ENCODE measurements around the gene SLCO3A1. TPM values are rescaled to one million over a fixed set of nuclear protein-coding genes. Genes with fewer than 3 reads are reported as not detected.

Gene SLCO3A1
- total RNA-seq, 3 donors from 2014 or later = 13.4 to 23.8 (median 14.3) TPM

DNA sequence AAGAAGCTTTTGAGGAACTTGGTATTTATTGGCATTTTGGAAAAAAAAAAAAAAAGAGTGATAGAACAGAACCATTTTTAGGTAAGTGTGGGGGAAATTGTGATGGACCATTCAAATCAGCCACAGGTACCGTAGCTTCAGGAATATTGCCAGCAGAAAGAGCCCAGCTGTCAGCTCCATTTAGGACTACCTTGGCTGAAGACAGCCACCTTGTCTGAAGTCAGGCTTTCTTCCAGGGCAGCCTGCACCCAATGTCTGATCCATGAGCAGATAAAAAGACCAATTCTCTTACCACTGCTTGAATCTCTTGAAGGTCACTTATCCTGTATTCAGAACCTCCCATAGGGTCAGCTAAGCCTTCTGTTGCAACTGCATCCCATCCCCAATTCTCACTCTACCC lies 37.6 kb downstream of the SLCO3A1 start:
- intact Hi-C loops (cut with DNase I, micrococcal nuclease) = no loop called here
- Histone ChIP-seq H3K4me1 (ENCODE audit: low read depth) (peaks cover 28% of the 10 kb centered on the region), H3K9me3 (no peaks in the 10 kb centered on the region), H3K4me3 (no peak overlapping the region), H3K36me3 (ENCODE audit: low read depth) (no peaks in the 10 kb centered on the region)
- TF ChIP-seq, protein P1, sequence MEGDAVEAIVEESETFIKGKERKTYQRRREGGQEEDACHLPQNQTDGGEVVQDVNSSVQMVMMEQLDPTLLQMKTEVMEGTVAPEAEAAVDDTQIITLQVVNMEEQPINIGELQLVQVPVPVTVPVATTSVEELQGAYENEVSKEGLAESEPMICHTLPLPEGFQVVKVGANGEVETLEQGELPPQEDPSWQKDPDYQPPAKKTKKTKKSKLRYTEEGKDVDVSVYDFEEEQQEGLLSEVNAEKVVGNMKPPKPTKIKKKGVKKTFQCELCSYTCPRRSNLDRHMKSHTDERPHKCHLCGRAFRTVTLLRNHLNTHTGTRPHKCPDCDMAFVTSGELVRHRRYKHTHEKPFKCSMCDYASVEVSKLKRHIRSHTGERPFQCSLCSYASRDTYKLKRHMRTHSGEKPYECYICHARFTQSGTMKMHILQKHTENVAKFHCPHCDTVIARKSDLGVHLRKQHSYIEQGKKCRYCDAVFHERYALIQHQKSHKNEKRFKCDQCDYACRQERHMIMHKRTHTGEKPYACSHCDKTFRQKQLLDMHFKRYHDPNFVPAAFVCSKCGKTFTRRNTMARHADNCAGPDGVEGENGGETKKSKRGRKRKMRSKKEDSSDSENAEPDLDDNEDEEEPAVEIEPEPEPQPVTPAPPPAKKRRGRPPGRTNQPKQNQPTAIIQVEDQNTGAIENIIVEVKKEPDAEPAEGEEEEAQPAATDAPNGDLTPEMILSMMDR (IDR thresholded peaks at IDR 0.05) = no peak
- ATAC-seq = no peak
- DNase-seq = no peak

DNA sequence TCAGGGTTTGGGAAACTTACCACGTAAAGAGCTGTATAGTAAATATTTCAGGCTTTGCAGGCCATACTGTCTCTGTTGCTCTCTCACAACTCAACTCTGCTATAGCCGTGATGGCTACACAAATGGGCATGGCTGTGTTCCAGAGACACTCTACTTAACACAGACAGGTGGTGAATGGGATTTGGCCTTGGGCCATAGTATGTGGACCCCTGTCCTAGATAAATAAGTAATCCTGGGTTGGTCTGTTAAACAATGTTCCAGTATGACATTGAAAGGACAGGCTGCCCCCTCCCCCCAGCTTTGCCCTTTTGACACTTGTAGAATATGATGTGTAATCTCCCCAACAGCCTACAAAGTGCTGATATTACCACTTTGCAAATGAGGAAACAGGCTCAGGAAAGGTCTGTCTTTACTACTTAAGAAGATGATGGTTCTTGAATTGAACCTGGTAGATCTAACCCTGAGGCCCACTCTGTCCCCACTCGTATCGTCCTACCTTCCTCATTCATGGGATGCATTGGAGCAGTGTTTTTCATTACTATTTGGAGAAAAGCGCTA lies 38.4 kb downstream of the SLCO3A1 start:
- peaks cover 28% of the 10 kb centered on the region for H3K4me1 ChIP-seq (ENCODE audit: low read depth)
- H3K4me3 ChIP-seq = no peak overlapping the region
- TF ChIP-seq, protein P1 (IDR thresholded peaks at IDR 0.05) = no peak
- intact Hi-C loops (cut with DNase I, micrococcal nuclease) = no loop called here
- no peak for ATAC-seq
- DNase-seq = no peak
- H3K9me3 ChIP-seq = no peaks in the 10 kb centered on the region
- H3K36me3 ChIP-seq (ENCODE audit: low read depth) = no peaks in the 10 kb centered on the region

DNA sequence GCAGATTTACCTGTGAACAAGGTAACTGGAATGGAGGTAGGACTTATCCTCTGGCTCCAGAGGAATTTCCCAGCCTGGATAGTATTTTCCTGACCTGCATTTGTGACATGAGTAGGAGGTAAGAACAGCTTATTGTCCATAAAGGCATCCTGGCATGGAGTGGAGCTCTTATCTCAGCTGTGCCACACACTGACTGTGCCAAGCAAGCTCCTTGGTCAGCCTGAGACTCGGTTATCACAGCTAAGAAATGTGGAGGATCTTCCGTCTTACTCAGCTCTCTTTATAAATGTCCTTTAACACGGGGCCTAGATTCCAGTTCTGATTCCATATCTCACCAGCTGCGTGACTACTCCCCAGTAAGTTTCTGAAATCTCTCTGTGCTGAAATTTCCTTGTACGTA lies 38.9 kb downstream of the SLCO3A1 start:
- no peaks in the 10 kb centered on the region for H3K9me3 ChIP-seq
- intact Hi-C loops (cut with DNase I, micrococcal nuclease) = no loop called here
- no peak for DNase-seq
- H3K4me1 ChIP-seq (ENCODE audit: low read depth) = peaks cover 27% of the 10 kb centered on the region
- H3K36me3 ChIP-seq (ENCODE audit: low read depth) = no peaks in the 10 kb centered on the region
- TF ChIP-seq, protein P1 (IDR thresholded peaks at IDR 0.05) = no peak
- H3K4me3 ChIP-seq = no peak overlapping the region
- ATAC-seq = no peak

DNA sequence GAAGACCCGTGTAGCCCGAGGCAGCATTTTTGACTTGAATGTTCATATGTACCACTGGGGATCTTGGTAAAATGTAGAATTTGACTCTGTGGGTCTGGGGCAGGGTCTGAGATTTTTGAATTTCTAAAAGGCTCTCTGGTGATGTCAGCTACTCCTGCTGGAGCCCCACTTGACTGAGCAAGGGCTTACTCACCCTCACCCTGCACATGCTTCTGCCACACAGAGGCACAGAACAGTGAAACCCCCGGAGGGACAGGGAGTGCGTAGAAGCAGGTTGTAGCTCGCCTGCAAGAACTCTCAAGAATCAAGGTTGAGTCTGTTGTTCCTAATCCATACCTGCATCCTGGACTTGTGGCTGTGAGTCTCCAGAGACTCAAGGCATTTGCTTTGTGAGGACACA lies 41.1 kb downstream of the SLCO3A1 start:
- intact Hi-C loops (cut with DNase I, micrococcal nuclease) = no loop called here
- ATAC-seq (no peak), DNase-seq (no peak)
- Histone ChIP-seq H3K4me3 (no peak overlapping the region), H3K36me3 (ENCODE audit: low read depth) (no peaks in the 10 kb centered on the region), H3K9me3 (no peaks in the 10 kb centered on the region), H3K4me1 (ENCODE audit: low read depth) (peaks cover 5% of the 10 kb centered on the region)
- TF ChIP-seq, protein P1 (IDR thresholded peaks at IDR 0.05) = no peak

DNA sequence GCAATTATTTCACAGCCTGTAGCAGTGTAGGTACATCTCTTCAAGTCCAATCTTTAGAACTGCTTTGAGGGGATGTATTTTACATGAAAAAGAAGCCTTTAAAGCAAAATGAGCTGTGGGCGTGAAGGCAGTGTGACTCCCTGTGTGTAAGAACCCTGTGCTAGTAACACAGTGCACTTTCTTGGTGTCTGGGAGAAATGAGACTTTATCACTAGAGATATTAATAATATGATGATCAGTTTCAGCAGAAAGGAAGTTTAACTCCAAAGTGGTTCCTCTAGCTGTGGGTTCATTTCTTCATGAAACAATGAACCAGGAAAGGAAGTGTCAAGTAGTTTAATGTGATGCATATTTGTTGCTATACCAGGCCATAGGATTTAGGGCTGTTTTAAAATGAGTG lies 41.5 kb downstream of the SLCO3A1 start:
- Histone ChIP-seq H3K4me1 (ENCODE audit: low read depth) (peaks cover under 1% of the 10 kb centered on the region), H3K9me3 (no peaks in the 10 kb centered on the region), H3K4me3 (no peak overlapping the region), H3K36me3 (ENCODE audit: low read depth) (no peaks in the 10 kb centered on the region)
- TF ChIP-seq, protein P1 (IDR thresholded peaks at IDR 0.05) = no peak
- intact Hi-C loops (cut with DNase I, micrococcal nuclease) = no loop called here
- DNase-seq (no peak), ATAC-seq (no peak)

All from mucosa of descending colon (tissue), 3 donors.